Hepatocyte (in vitro differentiated cells): Measurements from ENCODE around the gene CCDC40. TPM values are rescaled to one million over a fixed set of nuclear protein-coding genes. Genes with fewer than 3 reads are reported as not detected.

ENCODE experiments used
- DNase-seq: peaks from one replicate; pipeline ENCODE4 v3.0.0-alpha.2; 2016; ENCODE audit warnings: low spot score
- H2AFZ ChIP-seq: fragments of 200-600 bp; sonication (generic); 2 replicates; pipeline ENCODE4 v1.6.0; 2016; ENCODE audit warnings: antibody characterized with exemption, mild to moderate bottlenecking
- H3K27ac ChIP-seq: fragments of 200-600 bp; sonication (generic); 2 replicates; pipeline ENCODE4 v1.5.1; 2016; ENCODE audit warnings: mild to moderate bottlenecking
- H3K27me3 ChIP-seq: fragments of 200-600 bp; sonication (generic); 2 replicates; pipeline ENCODE4 v1.6.1; 2016
- H3K36me3 ChIP-seq: fragments of 200-600 bp; sonication (generic); replicated peaks from 2 replicates; pipeline ENCODE4 v1.5.1; 2016; ENCODE audit warnings: low read depth; ENCODE audit not compliant: insufficient read depth
- H3K4me1 ChIP-seq: fragments of 200-600 bp; sonication (generic); 2 replicates; pipeline ENCODE4 v1.5.1; 2016; ENCODE audit warnings: mild to moderate bottlenecking, moderate library complexity; ENCODE audit not compliant: insufficient read depth
- H3K4me2 ChIP-seq: fragments of 200-600 bp; sonication (generic); 2 replicates; pipeline ENCODE4 v1.6.0; 2016
- H3K4me3 ChIP-seq: fragments of 200-600 bp; sonication (generic); 2 replicates; pipeline ENCODE4 v1.5.1; 2016; ENCODE audit warnings: mild to moderate bottlenecking
- H3K79me2 ChIP-seq: fragments of 200-600 bp; sonication (generic); 2 replicates; pipeline ENCODE4 v1.6.0; 2017; ENCODE audit warnings: mild to moderate bottlenecking
- H3K9me2 ChIP-seq: fragments of 200-600 bp; sonication (generic); replicated peaks from 2 replicates; pipeline ENCODE4 v1.6.0; 2017; ENCODE audit warnings: mild to moderate bottlenecking; ENCODE audit not compliant: insufficient read depth
- H3K9me3 ChIP-seq: fragments of 200-600 bp; sonication (generic); 2 replicates; pipeline ENCODE4 v1.5.1; 2016; ENCODE audit warnings: low read depth, mild to moderate bottlenecking
- H4K20me1 ChIP-seq: fragments of 200-600 bp; sonication (generic); 2 replicates; pipeline ENCODE4 v1.6.0; 2016; ENCODE audit warnings: mild to moderate bottlenecking; ENCODE audit not compliant: insufficient read depth, poor library complexity, severe bottlenecking
- EZH2 ChIP-seq: fragments of 200-600 bp; sonication (generic); IDR thresholded peaks from 2 replicates; pipeline ENCODE4 v1.6.1; 2016; ENCODE audit warnings: antibody characterized with exemption, mild to moderate bottlenecking, borderline replicate concordance
- EZH2phosphoT487 ChIP-seq: fragments of 200-600 bp; sonication (generic); IDR thresholded peaks from one replicate; pipeline ENCODE4 v1.6.1; 2018; ENCODE audit warnings: antibody characterized with exemption, mild to moderate bottlenecking, low read depth, moderate library complexity; ENCODE audit not compliant: unreplicated experiment, severe bottlenecking
- WGBS: methylation state at CpG from one replicate; pipeline ENCODE4 v1.1.6; 2016; ENCODE audit warnings: low lambda C conversion rate; ENCODE audit errors: missing lambda C conversion rate; 5-methylcytosine and 5-hydroxymethylcytosine counted together
- polyA plus RNA-seq: library from polyadenylated mRNA; unstranded; fragments of >200 nt; fragmentation: Nextera tagmentation; extraction: Ambion mirVana; gene quantifications from 2 replicates; pipeline ENCODE4 v1.2.1, GENCODE V29; 2016
- total RNA-seq: library from RNA; depleted of rRNA; stranded (reverse); fragments of >200 nt; gene quantifications from 2 replicates; pipeline ENCODE4 v1.2.3, GENCODE V29; 2014
- TF ChIP-seq, protein P1 (sequence below): fragments of 200-600 bp; sonication (generic); IDR thresholded peaks from 2 replicates; pipeline ENCODE4 v1.5.1; 2016; ENCODE audit warnings: antibody characterized with exemption, mild to moderate bottlenecking; ENCODE audit not compliant: poor library complexity

The CCDC40 gene
- total and polyA plus RNA-seq, 2 experiments from 2014 or later: 2.2 to 4.7 TPM

DNA sequence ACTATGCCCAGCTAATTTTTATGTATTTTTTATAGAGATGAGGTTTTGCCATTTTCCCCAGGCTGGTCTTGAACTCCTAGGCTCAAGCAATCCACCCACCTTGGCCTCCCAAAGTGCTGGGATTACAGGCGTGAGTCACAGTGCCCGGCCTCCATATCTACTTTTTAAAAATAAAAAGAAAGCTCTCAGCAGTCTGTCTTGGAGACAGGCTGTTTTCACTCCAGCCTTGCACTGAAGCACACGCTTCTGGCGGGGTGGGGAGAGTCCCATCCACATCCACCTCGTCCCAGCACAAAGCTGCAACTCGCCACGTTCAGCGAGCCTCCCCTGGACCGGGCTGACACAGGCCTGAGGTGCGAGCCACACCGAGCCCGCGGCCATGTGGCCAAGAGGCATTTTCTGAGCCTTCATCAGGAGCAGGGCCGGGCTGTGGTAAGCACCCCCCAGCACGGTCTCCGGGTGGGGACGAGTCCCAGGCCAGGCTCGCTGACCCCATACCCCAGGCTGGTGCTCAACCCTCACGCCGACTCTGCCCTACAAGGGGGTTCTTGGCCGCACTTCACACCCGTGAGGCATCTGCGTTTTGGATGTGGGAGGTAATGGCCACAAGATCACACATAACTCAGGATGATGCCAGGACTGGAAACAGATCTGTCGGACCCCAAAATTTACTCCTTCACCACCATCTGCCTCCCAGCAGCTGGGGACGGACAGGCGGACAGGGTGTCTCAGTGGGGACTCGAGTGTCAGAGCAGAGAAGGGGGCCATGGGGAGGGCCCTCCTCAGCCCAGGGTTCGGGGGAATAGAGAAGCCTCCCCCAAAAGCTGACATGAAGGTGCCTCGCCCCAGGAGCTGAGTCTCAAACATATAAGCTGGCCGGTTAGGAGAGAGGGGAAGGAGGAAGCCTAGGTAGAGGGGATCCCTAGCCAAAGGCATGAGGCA lies 29.4 kb upstream of the CCDC40 start:
- no peaks in the 10 kb centered on the region for H4K20me1 ChIP-seq
- H2AFZ ChIP-seq: no peak overlapping the region
- no peaks in the 10 kb centered on the region for H3K36me3 ChIP-seq
- no peak for DNase-seq
- no peaks in the 10 kb centered on the region for H3K9me3 ChIP-seq
- no peaks in the 10 kb centered on the region for H3K27me3 ChIP-seq
- H3K27ac ChIP-seq: no peak overlapping the region
- H3K4me1 ChIP-seq: peaks cover 13% of the 10 kb centered on the region
- no peak overlapping the region for H3K4me2 ChIP-seq
- H3K79me2 ChIP-seq: peaks cover 24% of the 10 kb centered on the region
- WGBS: 93% methylated on average over 30 of the region's 30 CpGs
- no peak for TF ChIP-seq EZH2phosphoT487
- TF ChIP-seq, protein P1, sequence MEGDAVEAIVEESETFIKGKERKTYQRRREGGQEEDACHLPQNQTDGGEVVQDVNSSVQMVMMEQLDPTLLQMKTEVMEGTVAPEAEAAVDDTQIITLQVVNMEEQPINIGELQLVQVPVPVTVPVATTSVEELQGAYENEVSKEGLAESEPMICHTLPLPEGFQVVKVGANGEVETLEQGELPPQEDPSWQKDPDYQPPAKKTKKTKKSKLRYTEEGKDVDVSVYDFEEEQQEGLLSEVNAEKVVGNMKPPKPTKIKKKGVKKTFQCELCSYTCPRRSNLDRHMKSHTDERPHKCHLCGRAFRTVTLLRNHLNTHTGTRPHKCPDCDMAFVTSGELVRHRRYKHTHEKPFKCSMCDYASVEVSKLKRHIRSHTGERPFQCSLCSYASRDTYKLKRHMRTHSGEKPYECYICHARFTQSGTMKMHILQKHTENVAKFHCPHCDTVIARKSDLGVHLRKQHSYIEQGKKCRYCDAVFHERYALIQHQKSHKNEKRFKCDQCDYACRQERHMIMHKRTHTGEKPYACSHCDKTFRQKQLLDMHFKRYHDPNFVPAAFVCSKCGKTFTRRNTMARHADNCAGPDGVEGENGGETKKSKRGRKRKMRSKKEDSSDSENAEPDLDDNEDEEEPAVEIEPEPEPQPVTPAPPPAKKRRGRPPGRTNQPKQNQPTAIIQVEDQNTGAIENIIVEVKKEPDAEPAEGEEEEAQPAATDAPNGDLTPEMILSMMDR: no peak
- no peak for TF ChIP-seq EZH2
- H3K9me2 ChIP-seq: no peaks in the 10 kb centered on the region
- H3K4me3 ChIP-seq: no peak overlapping the region

- TF ChIP-seq, protein P1: no peak
- TF ChIP-seq EZH2 (no peak), EZH2phosphoT487 (no peak)
- Histone ChIP-seq H3K79me2 (peaks cover 23% of the 10 kb centered on the region), H3K4me3 (no peak overlapping the region), H3K27ac (no peak overlapping the region), H4K20me1 (no peaks in the 10 kb centered on the region), H3K9me2 (no peaks in the 10 kb centered on the region), H3K4me1 (peaks cover 9% of the 10 kb centered on the region), H3K4me2 (no peak overlapping the region), H2AFZ (no peak overlapping the region), H3K36me3 (no peaks in the 10 kb centered on the region), H3K9me3 (no peaks in the 10 kb centered on the region), H3K27me3 (no peaks in the 10 kb centered on the region)
- no peak for DNase-seq
- WGBS: 78% methylated on average over 10 of the region's 10 CpGs
Measured at GRCh38 chr17:80007939-80008338, 28.5 kb upstream of the CCDC40 start.

DNA sequence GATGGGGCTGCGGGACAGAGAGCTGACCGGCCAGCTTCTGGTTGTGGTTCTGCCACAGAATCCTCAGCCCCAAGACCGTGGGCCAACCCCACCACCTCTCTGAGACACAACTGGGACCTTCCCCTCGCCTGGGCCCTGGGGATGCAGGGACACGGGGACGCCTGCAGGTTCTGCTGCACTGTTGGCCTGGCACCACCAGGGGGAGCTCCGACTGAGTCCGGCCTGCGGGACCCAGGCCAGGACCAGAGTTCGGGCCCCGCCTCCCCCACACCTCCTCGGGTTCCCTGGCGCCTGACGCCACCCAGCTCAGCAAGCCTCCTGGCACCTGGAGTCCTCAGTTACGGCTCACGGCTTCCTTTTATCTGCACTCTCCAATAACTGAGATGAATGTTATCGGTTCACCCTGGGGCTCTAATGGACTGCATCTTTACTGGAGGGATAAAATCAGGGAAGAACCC lies 28.0 kb upstream of the CCDC40 start:
- H2AFZ ChIP-seq: no peak overlapping the region
- 22% methylated on average over 17 of the region's 17 CpGs for WGBS
- H3K4me3 ChIP-seq: no peak overlapping the region
- peaks cover 9% of the 10 kb centered on the region for H3K4me1 ChIP-seq
- peaks cover 19% of the 10 kb centered on the region for H3K79me2 ChIP-seq
- no peaks in the 10 kb centered on the region for H3K9me2 ChIP-seq
- no peaks in the 10 kb centered on the region for H3K9me3 ChIP-seq
- TF ChIP-seq, protein P1: peak; percentile 90
- no peak for TF ChIP-seq EZH2phosphoT487
- H3K36me3 ChIP-seq: no peaks in the 10 kb centered on the region
- peak; percentile 88 for DNase-seq
- no peaks in the 10 kb centered on the region for H3K27me3 ChIP-seq
- H4K20me1 ChIP-seq: no peaks in the 10 kb centered on the region
- H3K27ac ChIP-seq: no peak overlapping the region
- no peak overlapping the region for H3K4me2 ChIP-seq
